GM18951 (cell line): ENCODE measurements around the gene TINCR.
"Not testable (repeated sequence)": the region's sequence is repeated elsewhere in the genome, so short reads cannot be mapped to it uniquely, and the experiment has no call there.

Source experiments
- POLR2A ChIP-seq: IDR thresholded peaks from 4 replicates; pipeline ENCODE4 v1.6.1; 2011; ENCODE audit warnings: mild to moderate bottlenecking; ENCODE audit not compliant: insufficient read length, insufficient read depth; ENCODE audit errors: extremely low read depth
- in situ Hi-C: fragments of 300-500 bp; cut with MboI; formaldehyde crosslinking; loops from one replicate; pipeline ENCODE4 v1.12.0; 2022; ENCODE audit warnings: low sequenced_read_pairs, mixed read lengths, inconsistent platforms; ENCODE audit not compliant: unreplicated experiment

The TINCR gene

GRCh38 chr19:5561559-5561958 is 6.2 kb downstream of the TINCR start:
- TF ChIP-seq POLR2A = no peak
- in situ Hi-C loops = no loop called here

GRCh38 chr19:5560156-5560555 is 7.6 kb downstream of the TINCR start:
- in situ Hi-C loops = no loop called here
- TF ChIP-seq POLR2A = no peak

GRCh38 chr19:5559804-5560133 is 8.0 kb downstream of the TINCR start:
- no peak for TF ChIP-seq POLR2A
- in situ Hi-C loops = no loop called here

GRCh38 chr19:5558101-5558621 is 9.6 kb downstream of the TINCR start:
- in situ Hi-C loops = no loop called here
- no peak for TF ChIP-seq POLR2A

- TF ChIP-seq POLR2A = no peak
- in situ Hi-C loops = no loop called here
Measured at GRCh38 chr19:5557691-5558090, 10.1 kb downstream of the TINCR start.

GRCh38 chr19:5554828-5555227 is 12.9 kb downstream of the TINCR start:
- no peak for TF ChIP-seq POLR2A
- in situ Hi-C loops = no loop called here

- in situ Hi-C loops = no loop called here
- TF ChIP-seq POLR2A = no peak
Measured at GRCh38 chr19:5553892-5554291, 13.9 kb downstream of the TINCR start.

- no peak for TF ChIP-seq POLR2A
- in situ Hi-C loops = no loop called here
Measured at GRCh38 chr19:5547881-5548280, 19.9 kb downstream of the TINCR start.

- in situ Hi-C loops = no loop called here
- no peak for TF ChIP-seq POLR2A
Measured at GRCh38 chr19:5545984-5546383, 21.8 kb downstream of the TINCR start.

- in situ Hi-C loops = no loop called here
- no peak for TF ChIP-seq POLR2A
Measured at GRCh38 chr19:5545051-5545450, 22.7 kb downstream of the TINCR start.

- in situ Hi-C loops = no loop called here
- TF ChIP-seq POLR2A = no peak
Measured at GRCh38 chr19:5542665-5543064, 25.1 kb downstream of the TINCR start.

GRCh38 chr19:5541456-5541855 is 26.3 kb downstream of the TINCR start:
- in situ Hi-C loops = no loop called here
- TF ChIP-seq POLR2A = no peak

GRCh38 chr19:5540208-5540607 is 27.5 kb downstream of the TINCR start:
- TF ChIP-seq POLR2A = no peak
- in situ Hi-C loops = no loop called here

- in situ Hi-C loops = no loop called here
- TF ChIP-seq POLR2A = no peak
Measured at GRCh38 chr19:5537870-5538269, 29.9 kb downstream of the TINCR start.

- in situ Hi-C loops = not testable (repeated sequence)
Measured at GRCh38 chr19:5536982-5537579, 30.7 kb downstream of the TINCR start.
